Urinary bladder (tissue), 4 donors: Measurements from ENCODE around the gene ANTXR1. TPM values are rescaled to one million over a fixed set of nuclear protein-coding genes. Genes with fewer than 3 reads are reported as not detected.

Source experiments
- DNase-seq: peaks from one replicate; pipeline ENCODE4 v3.0.0-alpha.2; 2015; ENCODE audit errors: extremely low spot score
- H3K27ac ChIP-seq: one replicate; pipeline ENCODE4 v1.5.1; 2013; ENCODE audit warnings: low read depth, mild to moderate bottlenecking, moderate library complexity
- H3K36me3 ChIP-seq: one replicate; pipeline ENCODE4 v1.6.1; 2013; ENCODE audit warnings: mild to moderate bottlenecking, moderate library complexity; ENCODE audit not compliant: insufficient read depth
- H3K4me1 ChIP-seq: one replicate; pipeline ENCODE4 v1.6.1; 2013; ENCODE audit warnings: mild to moderate bottlenecking, moderate library complexity; ENCODE audit not compliant: insufficient read depth
- H3K4me3 ChIP-seq: one replicate; pipeline ENCODE4 v1.5.1; 2013; ENCODE audit warnings: low read depth, low read length
- WGBS: extraction: QIAGEN DNeasy Blood & Tissue Kit; methylation state at CpG from one replicate; pipeline ENCODE4 v1.1.7; 2013; 5-methylcytosine and 5-hydroxymethylcytosine counted together
- polyA plus RNA-seq: library from polyadenylated mRNA; stranded (reverse); fragments of 200-250 nt; gene quantifications from one replicate; pipeline ENCODE4 v1.2.3, GENCODE V29; 2013
- total RNA-seq: library from RNA; depleted of rRNA; stranded (reverse); fragments of >200 nt; gene quantifications from one replicate; pipeline ENCODE4 v1.2.3, GENCODE V29; 2014
- donor health status: healthy with polysubstance abuse.
- donor health status: healthy.

Gene ANTXR1
- total and polyA plus RNA-seq, 2 donors = 53.0 to 138 TPM

GRCh38 chr2:69080071-69080470, 67.1 kb downstream of the ANTXR1 start:
- Histone ChIP-seq H3K36me3 (no peaks in the 10 kb centered on the region), H3K27ac (no peak overlapping the region), H3K4me1 (peaks cover 1% of the 10 kb centered on the region), H3K4me3 (no peak overlapping the region)
- WGBS = 74% methylated on average over 4 of the region's 4 CpGs
- no peak for DNase-seq

DNA sequence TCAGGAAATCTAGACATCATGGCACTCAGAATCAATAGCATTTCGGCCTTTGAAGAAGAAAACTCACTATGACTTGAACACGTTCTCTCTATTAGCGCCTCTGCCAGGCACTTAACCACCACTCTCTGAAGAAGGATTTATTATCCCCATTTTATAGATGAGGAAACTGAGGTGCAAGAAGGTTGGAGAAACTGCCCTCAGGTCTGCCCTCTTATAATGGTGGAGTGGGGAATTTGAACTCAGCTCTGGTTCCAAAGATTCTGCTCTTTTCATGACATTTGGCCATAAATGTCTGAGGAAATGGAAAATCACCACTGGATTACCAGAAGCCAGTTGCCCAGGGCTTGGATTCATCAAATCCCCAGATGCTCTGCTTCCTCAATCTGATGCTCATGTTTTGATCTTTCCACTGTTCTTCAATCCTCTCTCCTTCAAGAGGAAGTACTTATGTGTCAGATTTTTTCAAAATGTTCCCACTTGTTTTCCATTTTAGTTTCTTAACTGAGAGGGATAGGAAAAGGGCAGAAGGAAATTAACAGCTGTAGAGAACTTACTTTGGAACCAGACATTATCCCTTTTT, 68.1 kb downstream of the ANTXR1 start:
- no peaks in the 10 kb centered on the region for H3K36me3 ChIP-seq
- H3K4me3 ChIP-seq = no peak overlapping the region
- WGBS = 97% methylated on average over 3 of the region's 3 CpGs
- DNase-seq = no peak
- no peak overlapping the region for H3K27ac ChIP-seq
- H3K4me1 ChIP-seq = peaks cover 1% of the 10 kb centered on the region

GRCh38 chr2:69081757-69082156, 68.8 kb downstream of the ANTXR1 start:
- H3K4me3 ChIP-seq = no peak overlapping the region
- no peaks in the 10 kb centered on the region for H3K36me3 ChIP-seq
- peaks cover 1% of the 10 kb centered on the region for H3K4me1 ChIP-seq
- no peak for DNase-seq
- 91% methylated on average over 4 of the region's 4 CpGs for WGBS
- peak overlapping the region; percentile 42 for H3K27ac ChIP-seq

- H3K4me1 ChIP-seq = peaks cover 1% of the 10 kb centered on the region
- no peak overlapping the region for H3K4me3 ChIP-seq
- peak overlapping the region; percentile 42 for H3K27ac ChIP-seq
- 20% methylated on average over 9 of the region's 9 CpGs for WGBS
- peak; percentile 71 for DNase-seq
- no peaks in the 10 kb centered on the region for H3K36me3 ChIP-seq
These were observed 69.5 kb downstream of the ANTXR1 start for GRCh38 chr2:69082430-69082997.

GRCh38 chr2:69083235-69083748, 70.3 kb downstream of the ANTXR1 start:
- H3K4me3 ChIP-seq = no peak overlapping the region
- peaks cover 1% of the 10 kb centered on the region for H3K4me1 ChIP-seq
- H3K36me3 ChIP-seq = no peaks in the 10 kb centered on the region
- 63% methylated on average over 2 of the region's 2 CpGs for WGBS
- DNase-seq = no peak
- peak overlapping the region; percentile 68 for H3K27ac ChIP-seq

DNA sequence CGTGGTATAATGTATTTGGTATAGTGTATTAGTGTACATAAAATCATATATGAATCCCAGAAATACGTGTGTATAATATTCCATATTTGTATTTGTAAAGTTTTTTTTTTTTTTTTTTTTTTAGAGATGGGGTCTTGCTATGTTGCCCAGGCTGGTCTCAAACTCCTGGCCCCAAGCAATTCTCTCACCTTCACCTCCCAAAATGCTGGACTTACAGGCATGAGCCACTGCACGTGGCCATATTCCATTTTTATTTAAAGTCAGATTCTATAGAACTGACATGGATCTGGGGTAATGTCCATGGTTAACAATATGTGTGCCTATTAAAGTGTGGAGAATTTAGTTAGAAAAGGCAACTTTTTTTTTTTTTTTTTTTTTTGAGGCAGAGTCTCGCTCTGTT, 71.5 kb downstream of the ANTXR1 start:
- Histone ChIP-seq H3K27ac (no peak overlapping the region), H3K36me3 (no peaks in the 10 kb centered on the region), H3K4me1 (peaks cover 1% of the 10 kb centered on the region), H3K4me3 (no peak overlapping the region)
- DNase-seq = no peak
- 92% methylated on average over 4 of the region's 4 CpGs for WGBS

- WGBS = 84% methylated on average over 4 of the region's 4 CpGs
- no peaks in the 10 kb centered on the region for H3K36me3 ChIP-seq
- no peak overlapping the region for H3K4me3 ChIP-seq
- DNase-seq = no peak
- no peak overlapping the region for H3K27ac ChIP-seq
- peaks cover 1% of the 10 kb centered on the region for H3K4me1 ChIP-seq
These were observed 73.5 kb downstream of the ANTXR1 start for GRCh38 chr2:69086466-69086865.

DNA sequence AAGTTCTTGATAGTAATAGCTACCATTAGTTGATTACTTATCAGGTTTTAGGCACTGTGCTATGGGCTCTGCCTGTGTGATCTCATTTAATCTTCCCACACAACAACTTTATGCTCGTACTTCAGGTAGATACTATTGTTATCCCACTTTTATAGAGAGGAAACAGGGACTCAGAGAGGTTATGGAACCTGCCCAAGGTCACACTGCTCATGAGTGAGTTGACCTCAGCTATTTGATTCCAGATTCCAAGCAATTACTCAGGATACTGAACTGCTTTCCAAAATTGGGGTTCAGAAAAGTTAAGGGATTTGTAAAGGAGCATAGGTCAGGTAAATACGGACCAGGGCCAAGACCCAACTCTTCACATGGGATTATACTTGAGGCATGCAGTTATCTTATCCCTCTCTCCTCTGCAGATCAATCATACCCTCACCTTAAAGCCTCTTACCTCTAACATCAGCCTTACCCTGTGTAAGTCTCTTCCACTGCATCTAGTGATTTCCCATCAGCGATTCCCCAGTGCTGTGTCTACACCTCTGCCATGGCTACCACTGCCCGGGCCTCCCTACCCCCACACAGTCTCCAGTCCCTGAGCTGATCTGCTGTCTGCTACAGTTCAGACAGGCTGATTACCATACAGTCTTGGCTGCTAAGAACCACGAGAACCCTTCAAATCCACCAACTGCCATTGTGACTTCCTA, 74.4 kb downstream of the ANTXR1 start:
- Histone ChIP-seq H3K4me1 (peaks cover 1% of the 10 kb centered on the region), H3K4me3 (no peak overlapping the region), H3K36me3 (no peaks in the 10 kb centered on the region), H3K27ac (no peak overlapping the region)
- WGBS = 86% methylated on average over 5 of the region's 5 CpGs
- DNase-seq = no peak

DNA sequence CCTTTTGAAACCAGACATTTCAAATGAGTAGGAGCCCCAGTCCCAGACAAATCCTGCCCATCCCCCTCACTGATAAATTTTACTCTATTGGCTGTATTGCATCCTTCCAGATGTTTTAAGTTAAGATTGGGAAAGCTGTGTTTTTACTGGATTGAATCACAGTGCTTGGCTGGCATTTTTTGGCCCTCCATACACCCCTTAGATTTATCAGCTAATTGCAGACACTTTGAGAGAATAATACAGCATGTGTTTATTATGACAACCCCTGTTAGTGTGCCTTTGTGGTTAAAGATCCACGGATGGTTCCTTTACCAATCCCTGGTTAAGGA, 74.9 kb downstream of the ANTXR1 start:
- 55% methylated on average over 1 of the region's 1 CpG for WGBS
- no peak for DNase-seq

GRCh38 chr2:69088466-69088865, 75.5 kb downstream of the ANTXR1 start:
- Histone ChIP-seq H3K27ac (no peak overlapping the region), H3K36me3 (no peaks in the 10 kb centered on the region), H3K4me1 (peaks cover 1% of the 10 kb centered on the region), H3K4me3 (no peak overlapping the region)
- DNase-seq = no peak
- 95% methylated on average over 3 of the region's 3 CpGs for WGBS

More for the DNA sequence above, 74.9 kb downstream of the ANTXR1 start:
- no peaks in the 10 kb centered on the region for H3K36me3 ChIP-seq
- peaks cover 1% of the 10 kb centered on the region for H3K4me1 ChIP-seq
- H3K4me3 ChIP-seq = no peak overlapping the region
- no peak overlapping the region for H3K27ac ChIP-seq

DNA sequence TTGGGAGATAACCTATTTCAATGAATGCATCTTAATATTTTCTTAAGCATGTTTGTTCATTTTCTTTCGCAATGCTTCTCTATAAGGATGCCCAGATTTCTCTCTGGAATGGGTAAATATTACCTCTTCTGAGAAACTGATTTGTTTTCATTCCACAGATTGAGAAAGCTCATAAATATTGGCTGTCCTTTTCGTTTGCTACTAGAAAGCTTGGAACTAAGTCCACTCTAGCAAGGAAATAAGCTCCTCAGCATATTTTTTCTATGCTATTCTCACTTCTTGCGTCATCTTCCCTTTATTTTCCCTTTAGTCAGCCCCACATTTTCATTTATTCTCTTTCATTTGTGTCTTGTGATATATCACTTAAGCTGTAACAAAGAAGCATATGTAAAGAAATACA, 76.3 kb downstream of the ANTXR1 start:
- H3K36me3 ChIP-seq = no peaks in the 10 kb centered on the region
- no peak overlapping the region for H3K27ac ChIP-seq
- no peak overlapping the region for H3K4me3 ChIP-seq
- WGBS = 69% methylated on average over 3 of the region's 3 CpGs
- DNase-seq = no peak
- peaks cover 1% of the 10 kb centered on the region for H3K4me1 ChIP-seq

GRCh38 chr2:69089998-69090397, 77.0 kb downstream of the ANTXR1 start:
- Histone ChIP-seq H3K36me3 (no peaks in the 10 kb centered on the region), H3K4me3 (no peak overlapping the region), H3K27ac (no peak overlapping the region), H3K4me1 (peaks cover under 1% of the 10 kb centered on the region)
- WGBS = 89% methylated on average over 1 of the region's 1 CpG
- no peak for DNase-seq

DNA sequence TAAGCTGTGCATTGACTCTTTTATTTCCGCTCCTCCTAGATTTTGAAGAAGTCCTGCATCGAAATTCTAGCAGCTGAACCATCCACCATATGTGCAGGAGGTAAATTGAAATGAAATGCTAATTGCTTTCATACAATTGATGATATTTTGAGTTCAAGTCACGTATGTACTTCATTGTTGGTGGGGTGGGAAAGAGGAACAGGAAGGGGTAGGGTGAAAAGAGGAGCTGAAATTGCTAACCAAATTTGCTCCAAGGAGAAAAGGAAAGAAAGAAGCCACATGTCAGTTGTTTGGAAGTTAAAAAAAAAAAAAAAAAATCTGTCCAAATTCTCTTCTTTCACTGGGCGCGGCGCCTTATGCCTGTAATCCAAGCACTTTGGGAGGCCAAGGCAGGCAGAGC, 77.8 kb downstream of the ANTXR1 start:
- Histone ChIP-seq H3K4me3 (no peak overlapping the region), H3K4me1 (no peaks in the 10 kb centered on the region), H3K36me3 (no peaks in the 10 kb centered on the region), H3K27ac (no peak overlapping the region)
- WGBS = 93% methylated on average over 6 of the region's 6 CpGs
- DNase-seq = no peak

DNA sequence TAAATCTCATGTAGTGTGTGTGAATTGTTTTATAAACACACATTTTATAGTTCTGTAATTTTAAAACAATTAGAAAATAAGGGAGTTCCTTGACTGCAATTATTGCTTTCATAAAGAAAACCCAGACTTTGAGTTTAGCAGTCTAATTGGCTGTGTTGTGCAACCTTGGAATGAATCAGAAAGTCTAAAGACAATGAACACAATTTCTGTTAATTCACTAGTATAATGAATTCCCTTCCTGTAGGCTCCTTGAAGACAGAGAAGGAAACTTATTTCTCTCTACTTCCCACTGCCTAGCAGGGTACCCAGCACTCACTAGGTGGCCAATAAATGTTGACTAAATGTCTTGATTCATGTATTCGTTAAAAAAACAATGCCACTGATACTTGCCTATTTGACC, 79.9 kb downstream of the ANTXR1 start:
- no peaks in the 10 kb centered on the region for H3K4me1 ChIP-seq
- H3K36me3 ChIP-seq = no peaks in the 10 kb centered on the region
- 88% methylated on average over 1 of the region's 1 CpG for WGBS

More for the DNA sequence above, 79.9 kb downstream of the ANTXR1 start:
- H3K4me3 ChIP-seq = no peak overlapping the region
- no peak for DNase-seq
- no peak overlapping the region for H3K27ac ChIP-seq
